Adrenal gland (tissue), 12 donors: Measurements from ENCODE around the gene C12orf42. TPM values are rescaled to one million over a fixed set of nuclear protein-coding genes. Genes with fewer than 3 reads are reported as not detected.

Experiments used
- DNase-seq, 7 donors: peaks; one replicate each; pipeline ENCODE4 v3.0.0-alpha.2; 2019 to 2020
- H3K27ac ChIP-seq, 5 donors: fragments of 200-600 bp; sonication (generic) in 4 of 5; 1 replicate in 3 of 5; 2 replicates in 2 of 5; pipeline versions ENCODE4 v1.5.1 to v1.8.0; 2016 to 2020; ENCODE audit warnings: mild to moderate bottlenecking in 1 of 5
- H3K27me3 ChIP-seq: fragments of 200-600 bp; 2 replicates; pipeline ENCODE4 v1.8.0; 2021
- H3K36me3 ChIP-seq, 2 donors: fragments of 200-600 bp; replicated peaks in 1 of 2; 1 replicate in 1 of 2; 2 replicates in 1 of 2; pipeline versions ENCODE4 v1.5.1 to v1.8.0; 2018 to 2022
- H3K4me1 ChIP-seq, 2 donors: fragments of 200-600 bp; replicated peaks in 1 of 2; 1 replicate in 1 of 2; 2 replicates in 1 of 2; pipeline versions ENCODE4 v1.5.1 to v1.8.0; 2018 to 2021
- H3K4me3 ChIP-seq, 4 donors: fragments of 200-600 bp; sonication (generic) in 3 of 4; one replicate each; pipeline ENCODE4 v1.5.1; 2016 to 2018
- H3K9me3 ChIP-seq, 3 donors: fragments of 200-600 bp; sonication (generic) in 1 of 3; replicated peaks in 1 of 3; 1 replicate in 2 of 3; 2 replicates in 1 of 3; pipeline versions ENCODE4 v1.5.1 to v1.8.0; 2016 to 2021
- POLR2A ChIP-seq, 2 donors: fragments of 450-650 bp; IDR thresholded peaks; one replicate each; pipeline ENCODE4 v1.6.1; 2017; ENCODE audit warnings: antibody characterized with exemption in 2 of 2, mild to moderate bottlenecking in 2 of 2, moderate library complexity in 1 of 2
- WGBS, 4 donors: extraction: QIAGEN DNeasy Blood & Tissue Kit in 2 of 4; methylation state at CpG; one replicate each; pipeline versions ENCODE4 v1.1.5 to v1.1.7; 2013 to 2017; 5-methylcytosine and 5-hydroxymethylcytosine counted together
- intact Hi-C, 2 donors: fragments of 100-400 bp; cut with DNase I; formaldehyde crosslinking; loops; one replicate each; pipeline versions ENCODE4 v1.14.1 to v1.15.0; 2022 to 2023
- polyA plus RNA-seq, 3 donors: library from polyadenylated mRNA; stranded (reverse); fragments of 200-250 nt in 2 of 3; fragments of 350-450 nt in 1 of 3; fragmentation: Illumina TruSeq in 1 of 3; extraction: RNeasy Lipid Tissue Mini Kit (QIAGEN cat#74804) in 1 of 3; gene quantifications; one replicate each; pipeline ENCODE4 v1.2.3, GENCODE V29; 2013 to 2014
- total RNA-seq, 9 donors: library from RNA; depleted of rRNA in 4 of 9; stranded (reverse); fragments of >200 nt in 4 of 9; fragments of 120-200 nt in 1 of 9; fragmentation: NEBNext Ultra II Directional in 1 of 9; extraction: Animal tissue kit (Norgen Biotek cat#: 25700) in 1 of 9; gene quantifications; one replicate each; pipeline versions ENCODE4 v1.1.0 to v1.2.4, GENCODE V29; 2013 to 2023
- TF ChIP-seq, protein P1 (sequence below), 6 experiments: fragments of 450-650 bp in 4 of 6; fragments of 200-600 bp in 2 of 6; sonication (generic) in 1 of 6; IDR thresholded peaks; 1 replicate in 5 of 6; 2 replicates in 1 of 6; pipeline versions ENCODE4 v1.5.1 to v1.8.0; 2016 to 2021; ENCODE audit warnings: antibody characterized with exemption in 6 of 6, mild to moderate bottlenecking in 2 of 6, moderate library complexity in 1 of 6
- donor health status: healthy with polysubstance abuse.
- donor health status: Bipolar disorder and iron deficiency.
- donor health status: DM: yes; HTN: yes; CAD: no.
- donor health status: DM: no; HTN: no; CAD: no.
- donor health status: DM: no; HTN: no; CAD: no.
- donor health status: DM: yes; HTN: yes; CAD: no.

C12orf42 gene
- total and polyA plus RNA-seq, 12 donors = 0.07 TPM; not detected in 11

DNA sequence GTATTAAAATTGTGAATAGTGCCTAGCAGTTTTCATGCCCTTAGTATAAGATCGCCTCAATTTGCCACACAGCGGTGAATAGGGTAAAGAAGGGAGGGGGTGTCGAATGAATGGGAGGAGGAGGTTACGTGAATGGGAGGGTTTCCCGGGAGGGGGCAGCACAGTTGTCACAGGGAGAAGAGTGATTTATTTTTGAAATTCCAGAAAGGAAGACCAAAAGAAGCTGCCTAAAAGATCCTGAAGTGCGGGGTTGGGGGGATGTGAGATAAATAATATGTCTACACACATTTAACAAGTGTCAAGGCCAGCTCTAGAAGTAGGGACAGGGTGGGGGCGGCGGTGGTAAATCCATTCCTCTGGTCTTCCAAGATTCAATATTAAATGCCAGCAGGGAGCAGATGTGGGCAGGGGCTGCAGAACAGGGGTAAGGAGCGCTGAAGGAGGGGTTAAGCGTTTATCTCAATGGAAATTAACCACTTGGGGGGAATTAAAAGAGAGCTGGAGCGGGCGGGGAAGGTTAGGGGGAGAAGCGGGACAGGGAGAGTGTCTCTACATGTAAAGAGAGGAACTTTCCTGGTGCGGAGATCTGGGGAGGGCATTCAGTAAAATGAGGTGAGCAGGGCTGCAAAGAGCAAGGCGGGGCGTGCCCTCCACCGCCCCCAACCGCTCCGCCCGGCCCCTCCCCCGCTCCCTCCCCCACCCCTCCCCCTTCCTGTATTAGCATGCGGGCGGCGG is 867 bp downstream of the C12orf42 start:
- no peak for DNase-seq
- no peaks in the 10 kb centered on the region for H3K9me3 ChIP-seq
- TF ChIP-seq POLR2A (IDR thresholded peaks at IDR 0.05) = no peak
- TF ChIP-seq, protein P1, sequence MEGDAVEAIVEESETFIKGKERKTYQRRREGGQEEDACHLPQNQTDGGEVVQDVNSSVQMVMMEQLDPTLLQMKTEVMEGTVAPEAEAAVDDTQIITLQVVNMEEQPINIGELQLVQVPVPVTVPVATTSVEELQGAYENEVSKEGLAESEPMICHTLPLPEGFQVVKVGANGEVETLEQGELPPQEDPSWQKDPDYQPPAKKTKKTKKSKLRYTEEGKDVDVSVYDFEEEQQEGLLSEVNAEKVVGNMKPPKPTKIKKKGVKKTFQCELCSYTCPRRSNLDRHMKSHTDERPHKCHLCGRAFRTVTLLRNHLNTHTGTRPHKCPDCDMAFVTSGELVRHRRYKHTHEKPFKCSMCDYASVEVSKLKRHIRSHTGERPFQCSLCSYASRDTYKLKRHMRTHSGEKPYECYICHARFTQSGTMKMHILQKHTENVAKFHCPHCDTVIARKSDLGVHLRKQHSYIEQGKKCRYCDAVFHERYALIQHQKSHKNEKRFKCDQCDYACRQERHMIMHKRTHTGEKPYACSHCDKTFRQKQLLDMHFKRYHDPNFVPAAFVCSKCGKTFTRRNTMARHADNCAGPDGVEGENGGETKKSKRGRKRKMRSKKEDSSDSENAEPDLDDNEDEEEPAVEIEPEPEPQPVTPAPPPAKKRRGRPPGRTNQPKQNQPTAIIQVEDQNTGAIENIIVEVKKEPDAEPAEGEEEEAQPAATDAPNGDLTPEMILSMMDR (IDR thresholded peaks at IDR 0.05) = no peak
- peaks cover 22% of the 10 kb centered on the region for H3K27me3 ChIP-seq
- no peaks in the 10 kb centered on the region for H3K36me3 ChIP-seq
- no peak overlapping the region for H3K27ac ChIP-seq
- 6 to 9% (median 7%) methylated on average over 16 to 24 of the region's 24 CpGs for WGBS, 4 donors
- H3K4me1 ChIP-seq = peaks cover 0 to 8% of the 10 kb centered on the region in 2 donors
- H3K4me3 ChIP-seq = peak overlapping the region in 1 of 4 donors; percentile 49
- intact Hi-C loops = no loop called here

DNA sequence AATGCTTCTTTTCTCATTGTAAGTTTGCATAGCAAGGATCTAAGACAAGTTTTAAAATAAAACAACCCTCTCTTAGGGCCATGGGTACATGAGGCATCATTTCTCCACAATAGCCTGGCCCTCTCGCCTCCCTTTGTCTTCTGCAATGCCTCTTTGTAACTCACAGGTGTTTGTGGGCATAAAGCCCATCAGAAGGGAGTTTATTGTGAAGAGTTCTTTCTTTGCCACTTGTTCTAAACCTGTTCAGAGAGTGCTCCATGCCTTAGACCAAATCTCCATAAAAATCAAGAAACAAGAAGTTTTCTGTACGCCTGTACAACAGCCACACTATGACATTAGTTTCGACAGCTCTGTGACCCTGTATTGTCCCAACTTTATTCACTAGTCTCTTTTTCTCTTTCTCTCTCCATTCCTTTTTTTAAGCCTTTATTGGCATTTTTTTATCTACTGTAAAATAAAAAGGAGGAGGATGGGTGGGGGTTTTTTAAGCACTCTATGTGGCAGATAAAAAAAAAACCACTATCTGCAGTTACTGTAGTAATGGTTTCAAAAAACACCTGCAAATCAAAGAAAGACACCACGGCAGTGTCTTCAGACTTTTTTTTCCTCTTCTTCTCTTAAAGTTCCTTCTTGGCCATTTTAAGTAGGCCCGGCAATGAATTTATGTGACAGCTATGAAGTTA is 1.6 kb downstream of the C12orf42 start:
- intact Hi-C loops = no loop called here

DNA sequence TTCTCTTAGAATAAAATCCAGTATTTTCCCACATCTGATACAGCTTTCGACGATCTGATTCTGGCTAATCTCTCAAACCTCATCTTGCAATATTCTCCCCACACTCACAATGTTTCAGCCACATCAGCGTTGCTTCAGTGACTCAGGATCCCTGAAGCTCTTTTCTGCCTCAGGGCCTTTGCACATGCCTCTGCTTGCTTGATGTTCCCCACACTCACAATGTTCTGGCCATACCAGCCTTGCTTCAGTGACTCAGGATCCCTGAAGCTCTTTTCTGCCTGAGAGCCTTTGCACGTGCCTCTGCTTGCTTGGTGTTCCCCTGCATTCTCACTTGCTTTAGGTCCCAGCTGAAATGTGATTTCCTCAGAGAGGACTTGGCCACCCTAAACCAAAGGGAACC is 2.6 kb downstream of the C12orf42 start:
- 81 to 90% (median 86%) methylated on average over 4 of the region's 4 CpGs for WGBS, 4 donors

More for the DNA sequence above, 1.6 kb downstream of the C12orf42 start:
- H3K4me1 ChIP-seq = peaks cover 0 to 8% of the 10 kb centered on the region in 2 donors
- no peak overlapping the region for H3K27ac ChIP-seq
- H3K9me3 ChIP-seq = no peaks in the 10 kb centered on the region
- whole genome bisulfite sequencing, 4 donors = 62 to 70% (median 66%) methylated on average over 5 of the region's 5 CpGs
- TF ChIP-seq, protein P1 (IDR thresholded peaks at IDR 0.05) = no peak
- no peak for TF ChIP-seq POLR2A (IDR thresholded peaks at IDR 0.05)
- DNase-seq = no peak
- peaks cover 22% of the 10 kb centered on the region for H3K27me3 ChIP-seq
- H3K4me3 ChIP-seq = no peak overlapping the region
- no peaks in the 10 kb centered on the region for H3K36me3 ChIP-seq

DNA sequence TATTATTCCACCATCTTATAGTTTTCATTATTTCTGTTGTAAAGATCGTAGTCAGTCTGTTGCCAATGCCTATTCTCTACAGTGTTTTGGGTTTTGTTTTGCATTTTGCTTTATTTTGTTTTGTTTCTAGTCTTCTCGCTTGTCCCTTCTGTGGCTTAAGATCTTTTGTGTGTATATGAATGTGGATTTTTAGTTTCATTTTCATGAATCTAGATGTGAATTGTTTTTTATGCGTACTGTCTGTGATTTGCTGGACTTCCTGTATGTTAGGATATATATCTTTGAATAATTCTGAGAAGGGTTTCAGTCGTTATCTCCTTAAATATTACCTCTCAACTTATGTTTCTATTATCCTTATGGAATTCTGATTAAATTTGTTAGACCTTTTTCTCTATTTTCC is 13.4 kb downstream of the C12orf42 start:
- WGBS, 4 donors = 51 to 59% (median 55%) methylated on average over 4 of the region's 4 CpGs
- H3K27me3 ChIP-seq = no peaks in the 10 kb centered on the region
- no peaks in the 10 kb centered on the region for H3K4me1 ChIP-seq
- no peak overlapping the region for H3K27ac ChIP-seq
- DNase-seq = no peak
- intact Hi-C loops = no loop called here
- TF ChIP-seq, protein P1 (IDR thresholded peaks at IDR 0.05) = no peak
- TF ChIP-seq POLR2A (IDR thresholded peaks at IDR 0.05) = no peak
- H3K9me3 ChIP-seq = peaks cover 0 to 11% (median 6%) of the 10 kb centered on the region in 3 donors
- no peak overlapping the region for H3K4me3 ChIP-seq
- no peaks in the 10 kb centered on the region for H3K36me3 ChIP-seq

More for the DNA sequence above, 2.6 kb downstream of the C12orf42 start:
- Histone ChIP-seq H3K4me3 (no peak overlapping the region), H3K9me3 (no peaks in the 10 kb centered on the region), H3K27ac (no peak overlapping the region), H3K27me3 (peaks cover 22% of the 10 kb centered on the region), H3K4me1 (peaks cover 0 to 8% of the 10 kb centered on the region in 2 donors), H3K36me3 (no peaks in the 10 kb centered on the region)
- intact Hi-C loops = no loop called here
- TF ChIP-seq, protein P1 (IDR thresholded peaks at IDR 0.05) = no peak
- no peak for TF ChIP-seq POLR2A (IDR thresholded peaks at IDR 0.05)
- no peak for DNase-seq
